Caco-2 (cell line): ENCODE results near the gene ASTN2. TPM values are rescaled to one million over a fixed set of nuclear protein-coding genes. Genes with fewer than 3 reads are reported as not detected.

Experiments used
- BruUV-seq: library from RNA; stranded (reverse); fragments of 400-500 nt; replicated peaks from 2 replicates; lab custom pipeline; 2021; lab: Mats Ljungman, UMichigan
- CTCF ChIA-PET: fragments of 300-600 bp; sonication (Branson Sonifier 250); formaldehyde crosslinking; loops from one replicate; lab custom pipeline; 2022; ENCODE audit warnings: antibody characterized with exemption; lab: Charles Lee
- POLR2A ChIA-PET: fragments of 300-600 bp; sonication (Branson Sonifier 250); formaldehyde crosslinking; loops from one replicate; lab custom pipeline; 2022; ENCODE audit warnings: antibody characterized with exemption; lab: Charles Lee
- DNase-seq, 2 experiments: peaks; one replicate each; pipeline versions ENCODE4 v3.0.0 to v3.0.0-alpha.2; 2020 to 2022
- H3K27me3 ChIP-seq: replicated peaks from 2 replicates; pipeline ENCODE4 v1.6.0; 2011; ENCODE audit warnings: low read length; ENCODE audit not compliant: control insufficient read depth, insufficient read depth
- H3K36me3 ChIP-seq: 2 replicates; pipeline ENCODE4 v1.5.1; 2011; ENCODE audit warnings: low read length; ENCODE audit not compliant: control insufficient read depth, insufficient read depth
- H3K4me1 ChIP-seq: fragments of 250-450 bp; sonication (Bioruptor Pico); 2 replicates; pipeline ENCODE4 v1.5.1; 2020; ENCODE audit warnings: mild to moderate bottlenecking
- H3K4me3 ChIP-seq: 2 replicates; pipeline ENCODE4 v1.5.1; 2011; ENCODE audit warnings: low read depth, mild to moderate bottlenecking, control low read depth, low read length
- H3K9me3 ChIP-seq: fragments of 250-450 bp; sonication (Bioruptor Pico); 2 replicates; pipeline ENCODE4 v1.5.1; 2020; ENCODE audit warnings: mild to moderate bottlenecking, moderate library complexity
- H3K27ac Mint-ChIP-seq: one replicate; pipeline ENCODE4 v1.8.0; 2022; ENCODE audit warnings: mixed read lengths; ENCODE audit not compliant: unreplicated experiment
- H3K27me3 Mint-ChIP-seq: one replicate; pipeline ENCODE4 v1.8.0; 2022; ENCODE audit warnings: mixed read lengths; ENCODE audit not compliant: insufficient read depth, unreplicated experiment
- H3K36me3 Mint-ChIP-seq: one replicate; pipeline ENCODE4 v1.8.0; 2022; ENCODE audit warnings: mild to moderate bottlenecking, mixed read lengths; ENCODE audit not compliant: insufficient read depth, unreplicated experiment
- H3K4me1 Mint-ChIP-seq: one replicate; pipeline ENCODE4 v1.8.0; 2022; ENCODE audit warnings: low read depth, mixed read lengths; ENCODE audit not compliant: unreplicated experiment
- H3K4me3 Mint-ChIP-seq: one replicate; pipeline ENCODE4 v1.8.0; 2022; ENCODE audit warnings: mild to moderate bottlenecking, moderate library complexity, mixed read lengths; ENCODE audit not compliant: unreplicated experiment
- H3K9me3 Mint-ChIP-seq: one replicate; pipeline ENCODE4 v1.8.0; 2022; ENCODE audit warnings: mixed read lengths; ENCODE audit not compliant: unreplicated experiment
- intact Hi-C: fragments of 100-400 bp; cut with micrococcal nuclease; formaldehyde crosslinking; loops from one replicate; pipeline ENCODE4 v1.10.0; 2022; ENCODE audit not compliant: unreplicated experiment
- total RNA-seq: library from RNA; stranded (reverse); gene quantifications from 2 replicates; pipeline ENCODE4 v1.2.3, GENCODE V29; 2022
- TF ChIP-seq, protein P1 (sequence below), 2 experiments: fragments of 200-600 bp in 1 of 2; IDR thresholded peaks; 1 replicate in 1 of 2; 2 replicates in 1 of 2; pipeline versions ENCODE4 v1.5.1 to v1.8.0; 2011 to 2022; ENCODE audit warnings: antibody characterized with exemption in 1 of 2, control low read depth in 1 of 2, inconsistent platforms in 1 of 2, low read depth in 1 of 2, low read length in 1 of 2, mild to moderate bottlenecking in 1 of 2, moderate library complexity in 1 of 2; ENCODE audit not compliant: insufficient read depth in 1 of 2, severe bottlenecking in 1 of 2, unreplicated experiment in 1 of 2

ASTN2 gene
- total RNA-seq, 1 experiment from 2014 or later, result 12.7 TPM

DNA sequence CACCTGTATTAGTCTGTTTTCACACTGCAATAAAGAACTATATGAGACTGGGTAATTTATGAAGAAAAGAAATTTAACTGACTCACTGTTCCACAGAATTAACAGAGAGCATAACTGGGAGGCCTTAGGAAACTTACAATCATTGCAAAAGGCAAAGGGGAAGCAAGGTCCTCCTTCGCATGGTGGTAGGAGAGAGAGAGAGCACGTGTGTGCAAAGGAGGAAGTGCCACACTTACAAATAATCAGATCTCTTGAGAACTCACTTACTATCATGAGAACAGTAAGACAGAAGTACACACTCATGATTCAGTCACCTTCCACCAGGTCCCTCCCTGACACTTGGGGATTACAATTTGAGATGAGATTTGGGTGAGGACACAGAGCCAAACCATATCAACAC lies 469.0 kb downstream of the ASTN2 start:
- H3K9me3 Mint-ChIP-seq, result no peaks in the 10 kb centered on the region
- no TSS peak for BruUV-seq
- H3K36me3 Mint-ChIP-seq, result no peaks in the 10 kb centered on the region
- H3K4me3 ChIP-seq, result no peak overlapping the region
- POLR2A ChIA-PET, result no interaction called here
- no peak for DNase-seq
- no peaks in the 10 kb centered on the region for H3K27me3 ChIP-seq
- no peak overlapping the region for H3K27ac Mint-ChIP-seq
- H3K9me3 ChIP-seq, result no peaks in the 10 kb centered on the region
- no peaks in the 10 kb centered on the region for H3K4me1 ChIP-seq
- intact Hi-C loops, result no loop called here
- no peak overlapping the region for H3K4me3 Mint-ChIP-seq
- peaks cover 20% of the 10 kb centered on the region for H3K27me3 Mint-ChIP-seq
- CTCF ChIA-PET, result no interaction called here
- no peaks in the 10 kb centered on the region for H3K4me1 Mint-ChIP-seq
- TF ChIP-seq, protein P1, sequence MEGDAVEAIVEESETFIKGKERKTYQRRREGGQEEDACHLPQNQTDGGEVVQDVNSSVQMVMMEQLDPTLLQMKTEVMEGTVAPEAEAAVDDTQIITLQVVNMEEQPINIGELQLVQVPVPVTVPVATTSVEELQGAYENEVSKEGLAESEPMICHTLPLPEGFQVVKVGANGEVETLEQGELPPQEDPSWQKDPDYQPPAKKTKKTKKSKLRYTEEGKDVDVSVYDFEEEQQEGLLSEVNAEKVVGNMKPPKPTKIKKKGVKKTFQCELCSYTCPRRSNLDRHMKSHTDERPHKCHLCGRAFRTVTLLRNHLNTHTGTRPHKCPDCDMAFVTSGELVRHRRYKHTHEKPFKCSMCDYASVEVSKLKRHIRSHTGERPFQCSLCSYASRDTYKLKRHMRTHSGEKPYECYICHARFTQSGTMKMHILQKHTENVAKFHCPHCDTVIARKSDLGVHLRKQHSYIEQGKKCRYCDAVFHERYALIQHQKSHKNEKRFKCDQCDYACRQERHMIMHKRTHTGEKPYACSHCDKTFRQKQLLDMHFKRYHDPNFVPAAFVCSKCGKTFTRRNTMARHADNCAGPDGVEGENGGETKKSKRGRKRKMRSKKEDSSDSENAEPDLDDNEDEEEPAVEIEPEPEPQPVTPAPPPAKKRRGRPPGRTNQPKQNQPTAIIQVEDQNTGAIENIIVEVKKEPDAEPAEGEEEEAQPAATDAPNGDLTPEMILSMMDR (IDR thresholded peaks at IDR 0.05; ENCODE audit: insufficient read depth in 1 of 2, low read depth in 1 of 2, low read length in 1 of 2, severe bottlenecking in 1 of 2, unreplicated experiment in 1 of 2), result no peak
- H3K36me3 ChIP-seq, result no peaks in the 10 kb centered on the region

DNA sequence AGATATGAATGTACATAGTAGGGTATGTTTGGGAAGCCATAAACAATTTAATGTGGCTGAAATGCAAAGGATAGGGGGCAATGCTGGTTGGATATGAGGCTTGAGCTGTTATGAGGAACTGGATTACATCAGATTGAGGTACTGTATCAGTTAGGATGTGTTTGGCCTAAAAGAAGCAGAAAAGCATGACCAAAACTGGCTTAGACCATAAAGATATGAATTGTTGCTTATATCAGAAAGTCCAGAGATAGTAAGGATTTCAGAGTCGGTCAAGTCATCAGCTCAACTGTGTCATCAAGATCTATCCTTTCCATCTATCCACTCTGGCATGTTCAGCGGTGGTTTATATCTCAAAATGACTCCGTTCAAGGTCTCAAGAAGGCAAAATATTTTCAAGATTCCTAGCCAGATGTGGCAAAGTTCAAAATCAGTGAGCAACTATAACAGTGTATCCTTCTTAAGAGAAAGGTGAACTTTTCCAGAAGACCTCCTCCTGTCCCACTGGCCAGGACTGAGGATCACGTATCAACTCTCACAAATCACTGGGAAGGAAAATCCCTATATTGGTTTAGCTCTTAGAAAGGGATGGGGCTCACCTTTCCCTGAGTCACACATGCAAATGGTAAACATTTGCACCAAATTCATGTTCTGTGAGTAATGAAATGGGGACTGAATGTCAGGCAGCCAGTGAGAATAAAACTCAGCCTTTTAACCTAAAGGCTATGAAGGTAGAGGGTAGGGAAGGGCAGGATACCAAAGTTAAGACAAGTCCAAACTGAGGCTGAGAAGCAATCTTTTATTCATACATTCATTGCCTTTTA lies 469.9 kb downstream of the ASTN2 start:
- peaks cover 17% of the 10 kb centered on the region for H3K27me3 Mint-ChIP-seq
- H3K27ac Mint-ChIP-seq, result no peak overlapping the region
- Histone ChIP-seq H3K36me3 (no peaks in the 10 kb centered on the region), H3K9me3 (no peaks in the 10 kb centered on the region), H3K4me1 (no peaks in the 10 kb centered on the region), H3K27me3 (no peaks in the 10 kb centered on the region), H3K4me3 (no peak overlapping the region)
- DNase-seq, result no peak
- TF ChIP-seq, protein P1 (IDR thresholded peaks at IDR 0.05; ENCODE audit: insufficient read depth in 1 of 2, low read depth in 1 of 2, low read length in 1 of 2, severe bottlenecking in 1 of 2, unreplicated experiment in 1 of 2), result no peak
- no peaks in the 10 kb centered on the region for H3K9me3 Mint-ChIP-seq
- ChIA-PET CTCF (no interaction called here), POLR2A (no interaction called here)
- no peaks in the 10 kb centered on the region for H3K36me3 Mint-ChIP-seq
- intact Hi-C loops, result no loop called here
- BruUV-seq, result no TSS peak
- H3K4me1 Mint-ChIP-seq, result no peaks in the 10 kb centered on the region
- H3K4me3 Mint-ChIP-seq, result no peak overlapping the region

DNA sequence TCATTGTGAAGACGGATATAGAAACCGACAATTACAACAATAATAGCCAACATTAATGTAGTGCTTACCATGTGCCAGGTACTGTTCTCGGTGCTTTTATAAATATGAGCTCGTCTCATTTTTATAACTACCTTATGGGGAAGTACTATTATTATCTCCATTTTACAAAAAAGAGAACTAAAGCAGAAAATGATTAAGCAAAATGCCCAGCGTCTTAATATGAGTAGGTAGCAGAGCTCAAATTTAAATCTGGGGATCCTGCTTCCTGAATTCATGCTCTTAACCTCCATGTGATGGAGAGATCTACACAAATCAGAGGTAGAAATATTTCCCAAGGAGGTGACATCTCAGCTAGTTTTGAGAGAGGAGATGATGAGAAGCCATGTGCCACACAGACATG lies 470.9 kb downstream of the ASTN2 start:
- Histone ChIP-seq H3K4me3 (no peak overlapping the region), H3K36me3 (no peaks in the 10 kb centered on the region), H3K27me3 (no peaks in the 10 kb centered on the region), H3K9me3 (no peaks in the 10 kb centered on the region), H3K4me1 (no peaks in the 10 kb centered on the region)
- no peak overlapping the region for H3K4me3 Mint-ChIP-seq
- intact Hi-C loops, result no loop called here
- no peak overlapping the region for H3K27ac Mint-ChIP-seq
- no TSS peak for BruUV-seq
- peaks cover 17% of the 10 kb centered on the region for H3K27me3 Mint-ChIP-seq
- TF ChIP-seq, protein P1 (IDR thresholded peaks at IDR 0.05; ENCODE audit: insufficient read depth in 1 of 2, low read depth in 1 of 2, low read length in 1 of 2, severe bottlenecking in 1 of 2, unreplicated experiment in 1 of 2), result no peak
- no peaks in the 10 kb centered on the region for H3K9me3 Mint-ChIP-seq
- no peaks in the 10 kb centered on the region for H3K4me1 Mint-ChIP-seq
- CTCF ChIA-PET, result no interaction called here
- POLR2A ChIA-PET, result no interaction called here
- no peak for DNase-seq
- no peaks in the 10 kb centered on the region for H3K36me3 Mint-ChIP-seq
